H1 (cell line): ENCODE data around the gene MAN1C1. TPM values are rescaled to one million over a fixed set of nuclear protein-coding genes. Genes with fewer than 3 reads are reported as not detected.

ENCODE experiments used
- CTCF ChIA-PET: fragments of 300-600 bp; sonication (Branson Sonifier 250); formaldehyde crosslinking; loops from one replicate; lab custom pipeline; 2021; ENCODE audit not compliant: partially characterized antibody; lab: Charles Lee
- POLR2A ChIA-PET: fragments of 300-600 bp; sonication (Branson Sonifier 250); formaldehyde crosslinking; loops from one replicate; lab custom pipeline; 2021; ENCODE audit warnings: inconsistent platforms; ENCODE audit not compliant: partially characterized antibody; lab: Charles Lee
- DNase-seq, 2 experiments: peaks; one replicate each; pipeline versions ENCODE4 v3.0.0 to v3.0.0-alpha.2; 2010 to 2022; ENCODE audit warnings: low spot score in 2 of 2, low read depth in 1 of 2, mixed read lengths in 1 of 2
- FAIRE-seq: peaks from 2 replicates; lab custom pipeline; 2011; peaks lifted over from hg19 to GRCh38; lab: Jason Lieb, UNC
- H2AFZ ChIP-seq: 2 replicates; pipeline ENCODE4 v1.8.1; 2012; ENCODE audit warnings: low read length, inconsistent platforms
- H2AK5ac ChIP-seq: 2 replicates; pipeline ENCODE4 v1.6.1; 2013; ENCODE audit warnings: low read depth, low read length
- H2BK120ac ChIP-seq: replicated peaks from 2 replicates; pipeline ENCODE3; 2013; ENCODE audit warnings: low read depth, low read length, inconsistent platforms
- H2BK12ac ChIP-seq: 2 replicates; pipeline ENCODE4 v1.6.1; 2013; ENCODE audit warnings: low read depth, low read length
- H2BK15ac ChIP-seq: 2 replicates; pipeline ENCODE4 v1.6.1; 2013; ENCODE audit warnings: low read length
- H2BK20ac ChIP-seq: 2 replicates; pipeline ENCODE4 v1.6.1; 2013; ENCODE audit warnings: low read length
- H2BK5ac ChIP-seq: 2 replicates; pipeline ENCODE4 v1.6.1; 2013; ENCODE audit warnings: low read depth, low read length
- H3K14ac ChIP-seq: 2 replicates; pipeline ENCODE4 v1.6.1; 2013; ENCODE audit warnings: inconsistent platforms; ENCODE audit not compliant: insufficient read length
- H3K18ac ChIP-seq: 2 replicates; pipeline ENCODE4 v1.6.1; 2013; ENCODE audit warnings: low read length; ENCODE audit errors: extremely low read depth
- H3K23ac ChIP-seq: 2 replicates; pipeline ENCODE4 v1.6.1; 2013; ENCODE audit warnings: inconsistent platforms; ENCODE audit not compliant: insufficient read length
- H3K23me2 ChIP-seq: 2 replicates; pipeline ENCODE4 v1.6.1; 2013; ENCODE audit warnings: low read depth, low read length
- H3K27ac ChIP-seq: 2 replicates; pipeline ENCODE4 v1.6.1; 2011; ENCODE audit warnings: low read depth, low read length, inconsistent platforms
- H3K27me3 ChIP-seq, 4 experiments: replicated peaks in 1 of 4; 1 replicate in 1 of 4; 2 replicates in 3 of 4; pipeline versions ENCODE4 v1.6.1 to v1.8.1; 2011 to 2013; ENCODE audit warnings: low read length in 3 of 4, mild to moderate bottlenecking in 3 of 4, inconsistent platforms in 2 of 4, mixed read lengths in 2 of 4, moderate library complexity in 1 of 4; ENCODE audit not compliant: control insufficient read depth in 3 of 4, insufficient read depth in 3 of 4; ENCODE audit errors: extremely low read depth in 1 of 4
- H3K36me3 ChIP-seq, 4 experiments: 2 replicates each; pipeline versions ENCODE4 v1.6.1 to v1.8.1; 2011 to 2013; ENCODE audit warnings: mild to moderate bottlenecking in 4 of 4, low read length in 3 of 4, moderate library complexity in 2 of 4, control low read depth in 1 of 4, inconsistent platforms in 1 of 4; ENCODE audit not compliant: insufficient read depth in 4 of 4, control insufficient read depth in 2 of 4
- H3K4ac ChIP-seq: replicated peaks from 2 replicates; pipeline ENCODE3; 2013; ENCODE audit warnings: low read length, low read depth, mixed read lengths, inconsistent platforms; ENCODE audit not compliant: insufficient read length
- H3K4me1 ChIP-seq, 4 experiments: replicated peaks in 1 of 4; 1 replicate in 1 of 4; 2 replicates in 3 of 4; pipeline versions ENCODE4 v1.6.1 to v1.8.1; 2011 to 2013; ENCODE audit warnings: low read length in 3 of 4, inconsistent platforms in 2 of 4, mixed read lengths in 1 of 4; ENCODE audit not compliant: insufficient read depth in 4 of 4, control insufficient read depth in 3 of 4
- H3K4me2 ChIP-seq, 2 experiments: 2 replicates each; pipeline versions ENCODE4 v1.6.1 to v1.8.1; 2011 to 2013; ENCODE audit warnings: low read depth in 2 of 2, low read length in 2 of 2, control low read depth in 1 of 2, inconsistent platforms in 1 of 2, mild to moderate bottlenecking in 1 of 2; ENCODE audit not compliant: insufficient read depth in 1 of 2
- H3K4me3 ChIP-seq, 4 experiments: fragments of 200-600, 300-600 bp in 1 of 4; sonication (generic), shearing (Covaris generic), sonication (Bioruptor Twin) in 1 of 4; 2 replicates each; pipeline versions ENCODE4 v1.5.1 to v1.8.1; 2011 to 2016; ENCODE audit warnings: low read length in 4 of 4, low read depth in 3 of 4, control low read depth in 2 of 4, inconsistent platforms in 2 of 4, mild to moderate bottlenecking in 2 of 4, mixed read lengths in 1 of 4, moderate library complexity in 1 of 4; ENCODE audit not compliant: insufficient read depth in 2 of 4; ENCODE audit errors: extremely low read depth in 1 of 4
- H3K56ac ChIP-seq: replicated peaks from 2 replicates; pipeline ENCODE3; 2013; ENCODE audit warnings: low read depth, mild to moderate bottlenecking, mixed read lengths, low read length, inconsistent platforms; ENCODE audit not compliant: insufficient read length
- H3K79me1 ChIP-seq: 2 replicates; pipeline ENCODE4 v1.6.1; 2013; ENCODE audit warnings: low read depth, low read length, control low read depth
- H3K79me2 ChIP-seq, 2 experiments: 2 replicates each; pipeline versions ENCODE4 v1.6.1 to v1.8.1; 2012 to 2013; ENCODE audit warnings: low read length in 2 of 2, mild to moderate bottlenecking in 2 of 2, inconsistent platforms in 1 of 2; ENCODE audit not compliant: insufficient read depth in 2 of 2, control insufficient read depth in 1 of 2
- H3K9ac ChIP-seq, 4 experiments: replicated peaks in 1 of 4; 1 replicate in 1 of 4; 2 replicates in 3 of 4; pipeline versions ENCODE4 v1.6.1 to v1.8.1; 2011 to 2013; ENCODE audit warnings: low read depth in 3 of 4, low read length in 3 of 4, control low read depth in 2 of 4, mild to moderate bottlenecking in 2 of 4, moderate library complexity in 2 of 4, inconsistent platforms in 1 of 4; ENCODE audit errors: extremely low read depth in 1 of 4
- H3K9me3 ChIP-seq, 2 experiments: 2 replicates each; pipeline versions ENCODE4 v1.6.1 to v1.8.1; 2012 to 2013; ENCODE audit warnings: mild to moderate bottlenecking in 2 of 2, moderate library complexity in 2 of 2, control low read depth in 1 of 2, inconsistent platforms in 1 of 2, low read depth in 1 of 2, low read length in 1 of 2, mixed read lengths in 1 of 2; ENCODE audit not compliant: insufficient read depth in 2 of 2
- H4K20me1 ChIP-seq, 2 experiments: replicated peaks in 1 of 2; 2 replicates each; pipeline versions ENCODE3 to v1.8.1; 2011 to 2013; ENCODE audit warnings: inconsistent platforms in 2 of 2, low read length in 2 of 2, mild to moderate bottlenecking in 1 of 2; ENCODE audit not compliant: insufficient read depth in 2 of 2, control insufficient read depth in 1 of 2
- H4K5ac ChIP-seq: 2 replicates; pipeline ENCODE4 v1.6.1; 2013; ENCODE audit warnings: low read length, low read depth, mixed read lengths, inconsistent platforms; ENCODE audit not compliant: insufficient read length
- H4K8ac ChIP-seq: 2 replicates; pipeline ENCODE4 v1.8.0; 2013; ENCODE audit warnings: mild to moderate bottlenecking, moderate library complexity, low read length, inconsistent platforms; ENCODE audit not compliant: insufficient read depth; ENCODE audit errors: extremely low read depth
- H4K91ac ChIP-seq: replicated peaks from 2 replicates; pipeline ENCODE3; 2013; ENCODE audit warnings: low read length, mixed read lengths, inconsistent platforms; ENCODE audit not compliant: insufficient read length
- SAP30 ChIP-seq: fragments of 300-600 bp; sonication (generic); IDR thresholded peaks from 2 replicates; pipeline ENCODE4 v1.7.1; 2012; ENCODE audit warnings: low read length, moderate library complexity, mild to moderate bottlenecking, inconsistent platforms; ENCODE audit not compliant: insufficient read depth, insufficient replicate concordance
- WGBS, 2 experiments: shearing (Covaris generic) in 1 of 2; methylation state at CpG; one replicate each; pipeline versions ENCODE4 v1.1.6 to v1.1.7; 2013 to 2015; ENCODE audit warnings: low lambda C conversion rate in 2 of 2, mixed read lengths in 2 of 2, inconsistent platforms in 1 of 2, low coverage in 1 of 2, missing lambda C conversion rate in 1 of 2; ENCODE audit not compliant: insufficient replicate concordance in 2 of 2, insufficient coverage in 1 of 2, insufficient read length in 1 of 2; ENCODE audit errors: extremely low coverage in 1 of 2, missing lambda C conversion rate in 1 of 2; 5-methylcytosine and 5-hydroxymethylcytosine counted together
- polyA plus RNA-seq, 7 experiments: library from polyadenylated mRNA; depleted of rRNA in 3 of 7; stranded (reverse) in 5 of 7; unstranded in 2 of 7; fragments of >200 nt in 5 of 7; fragments of 200-250 nt in 2 of 7; gene quantifications; 1 replicate in 5 of 7; 2 replicates in 1 of 7; 4 replicates in 1 of 7; pipeline versions ENCODE4 v1.2.1 to v1.2.3, GENCODE V29; 2011 to 2013; ENCODE audit warnings: missing spikeins in 2 of 7, mixed read lengths in 2 of 7
- total RNA-seq: library from RNA; stranded (reverse); fragmentation: NEBNext Ultra II Directional; extraction: Animal tissue kit (Norgen Biotek cat#: 25700); gene quantifications from 2 replicates; pipeline ENCODE4 v1.2.1, GENCODE V29; 2021

MAN1C1 gene
- total and polyA plus RNA-seq, 2 of the 8 experiments (the other 6 are each of a cell fraction or from before 2014, with no cell fraction given) = 7.8 to 15.2 TPM

GRCh38 chr1:25649505-25650288, 33.1 kb downstream of the MAN1C1 start:
- H3K56ac ChIP-seq = no peak overlapping the region
- no peak overlapping the region for H2BK12ac ChIP-seq
- ChIA-PET POLR2A (no interaction called here), CTCF (interaction anchor here (0.8 to 1.7 kb wide), 3 partner anchors 9 to 161 kb away, joined by 3 read pairs; no protein-coding TSS in a partner anchor)
- no peak overlapping the region for H3K9ac ChIP-seq
- H3K4me2 ChIP-seq = no peak overlapping the region
- no peaks in the 10 kb centered on the region for H3K27me3 ChIP-seq
- H2BK15ac ChIP-seq = no peak overlapping the region
- no peaks in the 10 kb centered on the region for H3K79me2 ChIP-seq
- FAIRE-seq (no peak), DNase-seq (peak in 1 of 2 experiments; percentile 31)
- H4K5ac ChIP-seq = no peak overlapping the region
- no peak overlapping the region for H3K4ac ChIP-seq
- H3K4me1 ChIP-seq = peaks cover 0 to 4% (median under 1%) of the 10 kb centered on the region in 4 experiments; a peak in 1 of 7 replicates
- H2BK20ac ChIP-seq = no peak overlapping the region
- no peak overlapping the region for H3K4me3 ChIP-seq
- H3K23me2 ChIP-seq = no peaks in the 10 kb centered on the region
- no peak overlapping the region for H2BK120ac ChIP-seq
- H3K14ac ChIP-seq = no peak overlapping the region
- H3K36me3 ChIP-seq = no peaks in the 10 kb centered on the region
- no peak overlapping the region for H3K27ac ChIP-seq
- H3K23ac ChIP-seq = no peak overlapping the region
- no peak overlapping the region for H4K91ac ChIP-seq
- H3K9me3 ChIP-seq = no peaks in the 10 kb centered on the region
- no peak overlapping the region for H4K8ac ChIP-seq
- peaks cover 0 to 2% of the 10 kb centered on the region in 2 experiments for H4K20me1 ChIP-seq
- peaks cover 6% of the 10 kb centered on the region; the same call in 1 of the 2 replicates for H3K79me1 ChIP-seq
- no peak overlapping the region for H3K18ac ChIP-seq
- no peak overlapping the region for H2AFZ ChIP-seq
- no peak overlapping the region for H2AK5ac ChIP-seq
- no peak overlapping the region for H2BK5ac ChIP-seq
- WGBS, 2 experiments = 89% methylated on average over 11 of the region's 11 CpGs; no CpG with 5 or more reads in 1 of the 2 experiments
- no peak for TF ChIP-seq SAP30
